Adrenal gland (tissue), 12 donors: ENCODE data around the gene BRAT1. TPM values are rescaled to one million over a fixed set of nuclear protein-coding genes. Genes with fewer than 3 reads are reported as not detected.
"Not testable (repeated sequence)": the region's sequence is repeated elsewhere in the genome, so short reads cannot be mapped to it uniquely, and the experiment has no call there.

Source experiments
- DNase-seq, 7 donors: peaks; one replicate each; pipeline ENCODE4 v3.0.0-alpha.2; 2019 to 2020
- H3K27ac ChIP-seq, 5 donors: fragments of 200-600 bp; sonication (generic) in 4 of 5; 1 replicate in 3 of 5; 2 replicates in 2 of 5; pipeline versions ENCODE4 v1.5.1 to v1.8.0; 2016 to 2020; ENCODE audit warnings: mild to moderate bottlenecking in 1 of 5
- H3K27me3 ChIP-seq: fragments of 200-600 bp; 2 replicates; pipeline ENCODE4 v1.8.0; 2021
- H3K36me3 ChIP-seq, 2 donors: fragments of 200-600 bp; replicated peaks in 1 of 2; 1 replicate in 1 of 2; 2 replicates in 1 of 2; pipeline versions ENCODE4 v1.5.1 to v1.8.0; 2018 to 2022
- H3K4me1 ChIP-seq, 2 donors: fragments of 200-600 bp; replicated peaks in 1 of 2; 1 replicate in 1 of 2; 2 replicates in 1 of 2; pipeline versions ENCODE4 v1.5.1 to v1.8.0; 2018 to 2021
- H3K4me3 ChIP-seq, 4 donors: fragments of 200-600 bp; sonication (generic) in 3 of 4; one replicate each; pipeline ENCODE4 v1.5.1; 2016 to 2018
- H3K9me3 ChIP-seq, 3 donors: fragments of 200-600 bp; sonication (generic) in 1 of 3; replicated peaks in 1 of 3; 1 replicate in 2 of 3; 2 replicates in 1 of 3; pipeline versions ENCODE4 v1.5.1 to v1.8.0; 2016 to 2021
- POLR2A ChIP-seq, 2 donors: fragments of 450-650 bp; IDR thresholded peaks; one replicate each; pipeline ENCODE4 v1.6.1; 2017; ENCODE audit warnings: antibody characterized with exemption in 2 of 2, mild to moderate bottlenecking in 2 of 2, moderate library complexity in 1 of 2
- WGBS, 4 donors: extraction: QIAGEN DNeasy Blood & Tissue Kit in 2 of 4; methylation state at CpG; one replicate each; pipeline versions ENCODE4 v1.1.5 to v1.1.7; 2013 to 2017; 5-methylcytosine and 5-hydroxymethylcytosine counted together
- intact Hi-C, 2 donors: fragments of 100-400 bp; cut with DNase I; formaldehyde crosslinking; loops; one replicate each; pipeline versions ENCODE4 v1.14.1 to v1.15.0; 2022 to 2023
- polyA plus RNA-seq, 3 donors: library from polyadenylated mRNA; stranded (reverse); fragments of 200-250 nt in 2 of 3; fragments of 350-450 nt in 1 of 3; fragmentation: Illumina TruSeq in 1 of 3; extraction: RNeasy Lipid Tissue Mini Kit (QIAGEN cat#74804) in 1 of 3; gene quantifications; one replicate each; pipeline ENCODE4 v1.2.3, GENCODE V29; 2013 to 2014
- total RNA-seq, 9 donors: library from RNA; depleted of rRNA in 4 of 9; stranded (reverse); fragments of >200 nt in 4 of 9; fragments of 120-200 nt in 1 of 9; fragmentation: NEBNext Ultra II Directional in 1 of 9; extraction: Animal tissue kit (Norgen Biotek cat#: 25700) in 1 of 9; gene quantifications; one replicate each; pipeline versions ENCODE4 v1.1.0 to v1.2.4, GENCODE V29; 2013 to 2023
- TF ChIP-seq, protein P1 (sequence below), 6 experiments: fragments of 450-650 bp in 4 of 6; fragments of 200-600 bp in 2 of 6; sonication (generic) in 1 of 6; IDR thresholded peaks; 1 replicate in 5 of 6; 2 replicates in 1 of 6; pipeline versions ENCODE4 v1.5.1 to v1.8.0; 2016 to 2021; ENCODE audit warnings: antibody characterized with exemption in 6 of 6, mild to moderate bottlenecking in 2 of 6, moderate library complexity in 1 of 6
- donor health status: healthy with polysubstance abuse.
- donor health status: Bipolar disorder and iron deficiency.
- donor health status: DM: yes; HTN: yes; CAD: no.
- donor health status: DM: no; HTN: no; CAD: no.
- donor health status: DM: no; HTN: no; CAD: no.
- donor health status: DM: yes; HTN: yes; CAD: no.

The BRAT1 gene
- total and polyA plus RNA-seq, 12 donors = 3.7 to 120 (median 72.4) TPM

DNA sequence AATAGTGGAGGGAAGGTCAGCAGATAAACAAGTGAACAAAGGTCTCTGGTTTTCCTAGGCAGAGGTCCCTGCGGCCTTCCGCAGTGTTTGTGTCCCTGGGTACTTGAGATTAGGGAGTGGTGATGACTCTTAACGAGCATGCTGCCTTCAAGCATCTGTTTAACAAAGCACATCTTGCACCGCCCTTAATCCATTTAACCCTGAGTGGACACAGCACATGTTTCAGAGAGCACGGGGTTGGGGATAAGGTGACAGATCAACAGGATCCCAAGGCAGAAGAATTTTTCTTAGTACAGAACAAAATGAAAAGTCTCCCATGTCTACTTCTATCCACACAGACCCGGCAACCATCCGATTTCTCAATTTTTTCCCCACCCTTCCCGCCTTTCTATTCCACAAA is 21.8 kb downstream of the BRAT1 start:
- DNase-seq, H3K9me3 ChIP-seq, intact Hi-C loops, H3K4me3 ChIP-seq, H3K36me3 ChIP-seq, H3K27ac ChIP-seq, H3K27me3 ChIP-seq: not testable (repeated sequence)
- H3K4me1 ChIP-seq = peaks cover 23 to 25% of the 10 kb centered on the region in 2 donors
- 13 to 71% (median 49%) methylated on average over 2 to 5 of the region's 8 CpGs for WGBS, 4 donors

DNA sequence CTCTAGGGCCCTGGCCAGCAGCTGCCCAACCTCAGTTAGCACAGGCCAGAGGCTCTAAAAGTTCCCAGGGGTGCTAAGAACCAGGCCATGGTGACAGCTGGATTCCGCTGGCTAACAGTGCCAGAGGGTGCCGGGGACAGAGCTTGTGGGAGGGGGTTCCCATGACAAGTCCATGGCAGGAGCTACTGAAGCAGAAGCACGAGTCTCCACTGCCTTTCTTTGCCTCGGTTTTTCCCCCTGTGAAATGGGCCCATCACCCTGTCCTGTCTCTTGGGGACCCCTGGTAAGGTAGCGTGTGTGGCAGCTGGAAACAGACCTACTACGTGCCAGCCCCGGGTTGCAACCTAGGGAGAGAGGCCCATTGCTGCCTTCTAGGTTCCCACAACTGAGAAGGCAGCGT is 22.5 kb downstream of the BRAT1 start:
- H3K27ac ChIP-seq, intact Hi-C loops, H3K4me3 ChIP-seq, H3K36me3 ChIP-seq, H3K27me3 ChIP-seq, H3K9me3 ChIP-seq: not testable (repeated sequence)
- peaks cover 30 to 32% of the 10 kb centered on the region in 2 donors for H3K4me1 ChIP-seq
- WGBS, 4 donors = 93 to 100% (median 96%) methylated on average over 4 to 5 of the region's 8 CpGs; no CpG with 5 or more reads in 1 of the 4 donors
- peak in 1 of 7 donors; percentile 8 for DNase-seq

GRCh38 chr7:2532199-2532772 is 23.0 kb downstream of the BRAT1 start:
- H3K36me3 ChIP-seq, H3K27ac ChIP-seq, H3K9me3 ChIP-seq, intact Hi-C loops, H3K4me3 ChIP-seq, H3K27me3 ChIP-seq: not testable (repeated sequence)
- 84 to 89% (median 87%) methylated on average over 3 to 11 of the region's 15 CpGs for WGBS, 4 donors
- peak in 1 of 7 donors; percentile 7 for DNase-seq
- H3K4me1 ChIP-seq = peaks cover 36 to 37% of the 10 kb centered on the region in 2 donors

- WGBS, 4 donors = 43 to 61% (median 50%) methylated on average over 6 to 17 of the region's 17 CpGs; no CpG with 5 or more reads in 1 of the 4 donors
- H3K27ac ChIP-seq, intact Hi-C loops, H3K4me3 ChIP-seq, H3K27me3 ChIP-seq, H3K9me3 ChIP-seq, H3K36me3 ChIP-seq: not testable (repeated sequence)
- peaks cover 38 to 39% of the 10 kb centered on the region in 2 donors for H3K4me1 ChIP-seq
- peak in 1 of 7 donors; percentile 14 for DNase-seq
These were observed 23.6 kb downstream of the BRAT1 start for GRCh38 chr7:2531796-2532110.

DNA sequence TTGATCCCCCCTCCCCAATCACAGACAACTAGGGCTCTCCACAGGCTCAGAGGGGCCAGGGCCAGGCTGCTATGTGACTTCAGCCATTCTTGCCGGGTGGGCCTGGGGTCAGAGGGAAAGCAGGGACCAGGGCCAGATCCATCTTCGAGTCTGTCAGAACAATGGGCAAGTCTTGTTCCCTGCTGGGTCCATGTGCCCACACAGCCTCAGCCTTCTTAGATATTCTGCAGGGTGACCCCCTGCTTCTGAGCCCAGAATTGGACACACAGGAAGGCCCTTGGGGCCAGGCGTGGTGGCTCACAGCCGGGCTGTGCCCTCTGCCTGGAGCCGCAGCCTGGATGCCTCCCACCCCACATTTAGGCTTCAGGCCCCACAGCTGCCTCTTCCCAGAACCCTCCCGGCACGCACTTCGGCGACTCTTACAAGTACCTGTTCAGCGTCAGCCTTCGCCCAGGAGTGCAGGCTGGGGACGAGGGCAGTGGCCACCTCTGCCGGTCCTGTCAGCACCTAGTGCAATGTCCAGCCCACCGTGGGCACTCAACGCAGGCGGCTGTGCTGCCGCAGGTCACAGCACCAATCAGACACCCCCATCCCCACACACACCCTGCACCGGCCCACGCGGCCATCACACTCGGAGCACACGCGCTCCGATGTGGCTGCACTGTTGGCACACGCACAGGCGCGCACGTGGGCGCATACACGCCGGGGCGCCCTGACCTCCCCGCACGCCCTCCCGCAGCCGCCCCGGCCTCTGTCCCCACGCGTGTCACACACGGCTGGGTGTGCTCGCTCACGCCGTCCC is 24.1 kb downstream of the BRAT1 start:
- intact Hi-C loops, H3K27me3 ChIP-seq, H3K9me3 ChIP-seq, H3K4me3 ChIP-seq: not testable (repeated sequence)
- WGBS, 4 donors = 75 to 78% (median 76%) methylated on average over 14 to 43 of the region's 43 CpGs
- Histone ChIP-seq H3K4me1 (peaks cover 38 to 39% of the 10 kb centered on the region in 2 donors), H3K36me3 (peaks cover 0 to 13% of the 10 kb centered on the region in 2 donors), H3K27ac (peak overlapping the region in 3 of 5 donors; percentile 77 to 95 (median 80))
- peak in 1 of 7 donors; percentile 5 for DNase-seq

GRCh38 chr7:2530071-2530987 is 25.0 kb downstream of the BRAT1 start:
- 45 to 77% (median 49%) methylated on average over 10 to 16 of the region's 16 CpGs for WGBS, 4 donors
- peak in 3 of 7 donors; percentile 48 to 60 (median 51) for DNase-seq
- H3K36me3 ChIP-seq = peaks cover 0 to 22% of the 10 kb centered on the region in 2 donors
- H3K4me3 ChIP-seq = peak overlapping the region in 1 of 4 donors; percentile 3
- TF ChIP-seq POLR2A (IDR thresholded peaks at IDR 0.05) = no peak
- TF ChIP-seq, protein P1, sequence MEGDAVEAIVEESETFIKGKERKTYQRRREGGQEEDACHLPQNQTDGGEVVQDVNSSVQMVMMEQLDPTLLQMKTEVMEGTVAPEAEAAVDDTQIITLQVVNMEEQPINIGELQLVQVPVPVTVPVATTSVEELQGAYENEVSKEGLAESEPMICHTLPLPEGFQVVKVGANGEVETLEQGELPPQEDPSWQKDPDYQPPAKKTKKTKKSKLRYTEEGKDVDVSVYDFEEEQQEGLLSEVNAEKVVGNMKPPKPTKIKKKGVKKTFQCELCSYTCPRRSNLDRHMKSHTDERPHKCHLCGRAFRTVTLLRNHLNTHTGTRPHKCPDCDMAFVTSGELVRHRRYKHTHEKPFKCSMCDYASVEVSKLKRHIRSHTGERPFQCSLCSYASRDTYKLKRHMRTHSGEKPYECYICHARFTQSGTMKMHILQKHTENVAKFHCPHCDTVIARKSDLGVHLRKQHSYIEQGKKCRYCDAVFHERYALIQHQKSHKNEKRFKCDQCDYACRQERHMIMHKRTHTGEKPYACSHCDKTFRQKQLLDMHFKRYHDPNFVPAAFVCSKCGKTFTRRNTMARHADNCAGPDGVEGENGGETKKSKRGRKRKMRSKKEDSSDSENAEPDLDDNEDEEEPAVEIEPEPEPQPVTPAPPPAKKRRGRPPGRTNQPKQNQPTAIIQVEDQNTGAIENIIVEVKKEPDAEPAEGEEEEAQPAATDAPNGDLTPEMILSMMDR (IDR thresholded peaks at IDR 0.05) = no peak
- H3K27me3 ChIP-seq = no peaks in the 10 kb centered on the region
- no peaks in the 10 kb centered on the region for H3K9me3 ChIP-seq
- intact Hi-C loops = no loop called here
- H3K27ac ChIP-seq = peak overlapping the region in 4 of 5 donors; percentile 77 to 95 (median 82)
- peaks cover 38 to 46% of the 10 kb centered on the region in 2 donors for H3K4me1 ChIP-seq
